Stimulated activated naive CD4-positive, alpha-beta T cell treated with Interleukin-2 at 50 U/mL for 16 hours (primary cell): ENCODE measurements around the gene MKNK1.

ENCODE experiments used
- DNase-seq: peaks from one replicate; lab custom pipeline; 2025; lab: John Stamatoyannopoulos, UW

MKNK1 gene

GRCh38 chr1:46596036-46596435 is 8.0 kb downstream of the MKNK1 start:
- DNase-seq, result no peak

DNA sequence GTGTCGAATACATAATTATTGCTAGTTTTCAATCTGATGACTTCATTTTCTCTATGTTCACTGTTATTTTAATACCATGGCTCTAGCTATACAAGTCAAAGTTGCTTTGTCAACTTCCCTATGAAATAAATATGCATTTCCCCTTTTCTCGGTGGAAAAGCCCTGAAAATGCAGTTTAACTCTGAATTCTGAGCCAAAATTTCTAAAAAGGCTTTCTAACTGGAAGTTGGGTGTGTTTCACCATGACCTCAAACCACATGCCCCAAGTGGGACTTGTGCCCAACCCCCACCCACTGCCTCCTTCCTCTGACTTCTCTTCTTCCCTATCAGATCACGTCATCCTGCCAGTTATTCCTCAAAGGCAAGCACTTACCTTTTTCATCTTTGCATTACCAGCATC is 8.9 kb downstream of the MKNK1 start:
- DNase-seq, result no peak

- no peak for DNase-seq
Observed at GRCh38 chr1:46594063-46594462, 10.0 kb downstream of the MKNK1 start.

DNA sequence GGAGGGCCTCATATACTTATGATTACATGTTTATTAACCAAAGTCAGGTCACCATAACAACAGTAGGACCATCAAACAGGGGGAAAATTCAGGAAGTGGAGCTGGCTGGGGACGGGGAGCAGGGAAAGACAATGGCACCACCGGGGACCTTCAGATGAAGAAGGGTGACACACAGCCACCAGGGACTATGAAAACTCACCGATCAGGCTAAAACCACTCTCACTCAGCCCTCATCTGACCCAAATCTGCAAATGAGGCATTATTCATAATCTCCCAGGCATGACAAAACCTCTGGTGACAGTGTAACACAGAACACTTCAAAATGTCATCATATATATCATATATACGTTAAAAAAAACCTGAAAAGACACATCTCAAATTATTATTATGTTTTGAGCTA is 11.2 kb downstream of the MKNK1 start:
- no peak for DNase-seq

GRCh38 chr1:46589529-46589928 is 14.5 kb downstream of the MKNK1 start:
- no peak for DNase-seq

GRCh38 chr1:46587069-46587468 is 17.0 kb downstream of the MKNK1 start:
- no peak for DNase-seq

- no peak for DNase-seq
Observed at GRCh38 chr1:46585312-46585938, 18.6 kb downstream of the MKNK1 start.

GRCh38 chr1:46583494-46583893 is 20.6 kb downstream of the MKNK1 start:
- no peak for DNase-seq

DNA sequence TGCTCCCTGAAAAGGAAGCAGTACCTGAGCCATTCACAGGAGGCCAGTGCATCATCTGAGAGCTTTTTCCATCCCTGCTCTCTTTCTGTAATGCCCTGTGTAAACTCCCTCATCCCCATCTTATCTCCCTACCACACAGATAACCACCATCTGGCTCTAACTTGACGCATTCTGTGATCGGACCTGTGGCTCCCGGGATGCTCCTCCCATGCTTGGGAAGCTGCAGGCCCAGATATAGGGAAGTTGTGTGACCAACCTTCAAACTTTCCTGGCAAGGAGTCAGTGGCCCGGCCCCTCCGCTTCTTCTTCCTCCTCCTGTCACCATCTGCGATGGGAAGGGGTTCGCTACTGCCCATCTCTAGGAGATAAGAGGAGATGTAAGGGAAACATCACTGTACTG is 21.1 kb downstream of the MKNK1 start:
- no peak for DNase-seq

DNA sequence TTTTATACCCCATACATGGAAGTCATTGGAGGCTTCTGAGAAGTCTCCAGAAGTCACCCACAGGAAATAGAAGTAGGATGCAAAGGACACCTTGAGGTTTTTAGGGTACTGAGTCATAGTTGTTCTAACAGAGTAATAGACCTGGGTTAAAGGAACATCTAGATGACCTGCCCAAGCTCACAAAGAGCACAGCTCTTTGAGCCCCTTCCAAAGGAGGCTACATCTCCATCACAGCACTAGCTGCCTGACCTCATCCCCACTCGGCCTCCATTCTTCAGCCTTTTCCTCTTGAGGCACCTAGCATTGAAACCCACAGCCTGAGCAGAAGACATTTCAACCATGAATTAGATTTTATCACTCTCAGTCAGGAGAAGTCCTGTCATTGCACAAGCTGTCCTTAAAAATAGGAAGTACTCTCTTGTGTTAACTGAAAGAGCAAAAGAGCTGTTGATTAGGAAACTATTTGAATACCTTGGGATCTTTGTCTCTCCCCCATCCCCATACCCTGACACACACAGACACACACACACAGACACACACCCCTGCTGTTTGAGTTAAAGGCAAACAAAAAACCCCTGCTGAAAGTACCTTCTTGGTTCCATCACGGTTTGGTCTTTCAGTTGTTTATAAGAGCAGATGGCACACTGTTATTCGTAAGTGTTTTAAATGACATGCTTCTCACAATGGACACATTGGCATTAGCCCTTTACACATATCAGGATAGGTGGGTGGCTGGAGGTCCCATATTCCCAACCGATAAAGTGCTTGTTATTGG is 22.2 kb downstream of the MKNK1 start:
- no peak for DNase-seq

DNA sequence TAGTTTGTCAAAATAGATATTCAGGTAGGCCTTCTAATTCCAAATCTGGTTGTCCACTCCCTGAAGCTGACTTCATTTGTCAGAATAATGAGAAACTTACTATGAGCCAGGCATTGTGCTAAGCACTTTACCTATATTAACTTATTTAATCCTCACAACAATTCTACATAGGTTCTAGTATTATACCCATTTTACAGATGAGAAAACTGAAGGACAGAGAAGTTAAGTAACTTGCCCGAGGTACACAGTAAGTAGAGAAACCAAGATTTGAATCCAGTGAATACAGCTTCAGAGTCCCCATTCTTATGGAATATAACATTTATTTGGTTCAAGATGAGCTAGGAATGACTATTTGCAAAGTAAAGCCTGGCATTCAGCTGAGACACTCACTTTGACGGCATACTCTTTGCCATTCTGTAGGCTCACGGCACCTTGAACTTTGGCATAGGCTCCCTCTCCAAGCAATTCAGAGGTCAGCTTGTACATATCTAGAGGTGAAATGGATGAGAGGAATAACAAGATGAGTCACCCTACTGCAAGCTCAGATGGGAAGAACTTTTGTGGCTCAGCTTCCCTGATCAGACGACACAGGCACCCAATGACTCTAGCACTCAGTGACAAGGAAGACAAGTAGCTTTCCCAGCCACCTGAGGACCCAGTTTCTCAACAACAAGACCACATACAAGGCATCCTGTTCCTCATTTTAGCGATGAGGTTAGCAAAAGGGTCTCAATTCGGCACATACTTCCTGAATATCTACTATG is 23.7 kb downstream of the MKNK1 start:
- no peak for DNase-seq

- no peak for DNase-seq
Observed at GRCh38 chr1:46577671-46578070, 26.4 kb downstream of the MKNK1 start.

DNA sequence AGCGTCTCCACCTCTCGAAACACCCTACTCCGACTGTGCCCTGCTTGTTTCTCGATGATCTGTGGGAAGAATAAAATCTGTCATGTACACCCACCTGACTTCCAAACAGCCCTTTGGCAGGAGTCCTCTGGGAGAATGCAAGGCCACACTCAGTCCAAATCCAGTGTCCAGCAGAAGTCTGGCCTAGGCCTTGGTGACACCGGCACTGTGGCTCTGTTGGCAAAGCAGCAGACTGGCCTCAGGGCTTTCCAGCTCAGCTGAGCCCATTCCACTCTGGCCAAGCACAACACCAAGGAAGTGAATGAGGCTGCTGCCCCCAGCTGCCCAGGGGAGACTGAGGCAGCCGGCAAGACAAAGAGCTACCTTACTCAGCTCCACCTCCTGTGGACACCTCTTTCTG is 27.5 kb downstream of the MKNK1 start:
- DNase-seq, result no peak

DNA sequence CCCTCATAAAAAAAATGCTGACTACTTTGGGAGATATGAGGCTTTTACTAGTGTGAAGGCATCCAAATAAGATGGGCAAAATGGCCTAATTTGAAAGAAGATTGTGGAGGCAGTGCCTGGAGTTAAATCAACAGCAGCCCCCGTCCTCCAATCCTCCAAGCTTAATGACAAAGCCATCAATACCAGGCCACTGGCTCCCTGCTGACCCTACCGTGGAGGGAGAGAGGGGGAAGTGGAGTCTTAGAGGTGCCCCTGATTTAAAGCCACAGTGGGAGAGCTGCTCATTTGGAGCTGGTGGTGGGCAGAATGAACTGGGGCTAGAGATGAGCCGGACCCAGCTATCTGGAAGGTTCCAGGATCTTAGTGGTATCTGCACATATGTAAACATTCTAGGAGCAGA is 28.3 kb downstream of the MKNK1 start:
- no peak for DNase-seq

- no peak for DNase-seq
Observed at GRCh38 chr1:46575300-46575699, 28.8 kb downstream of the MKNK1 start.

GRCh38 chr1:46571691-46572225 is 32.3 kb downstream of the MKNK1 start:
- DNase-seq, result no peak

DNA sequence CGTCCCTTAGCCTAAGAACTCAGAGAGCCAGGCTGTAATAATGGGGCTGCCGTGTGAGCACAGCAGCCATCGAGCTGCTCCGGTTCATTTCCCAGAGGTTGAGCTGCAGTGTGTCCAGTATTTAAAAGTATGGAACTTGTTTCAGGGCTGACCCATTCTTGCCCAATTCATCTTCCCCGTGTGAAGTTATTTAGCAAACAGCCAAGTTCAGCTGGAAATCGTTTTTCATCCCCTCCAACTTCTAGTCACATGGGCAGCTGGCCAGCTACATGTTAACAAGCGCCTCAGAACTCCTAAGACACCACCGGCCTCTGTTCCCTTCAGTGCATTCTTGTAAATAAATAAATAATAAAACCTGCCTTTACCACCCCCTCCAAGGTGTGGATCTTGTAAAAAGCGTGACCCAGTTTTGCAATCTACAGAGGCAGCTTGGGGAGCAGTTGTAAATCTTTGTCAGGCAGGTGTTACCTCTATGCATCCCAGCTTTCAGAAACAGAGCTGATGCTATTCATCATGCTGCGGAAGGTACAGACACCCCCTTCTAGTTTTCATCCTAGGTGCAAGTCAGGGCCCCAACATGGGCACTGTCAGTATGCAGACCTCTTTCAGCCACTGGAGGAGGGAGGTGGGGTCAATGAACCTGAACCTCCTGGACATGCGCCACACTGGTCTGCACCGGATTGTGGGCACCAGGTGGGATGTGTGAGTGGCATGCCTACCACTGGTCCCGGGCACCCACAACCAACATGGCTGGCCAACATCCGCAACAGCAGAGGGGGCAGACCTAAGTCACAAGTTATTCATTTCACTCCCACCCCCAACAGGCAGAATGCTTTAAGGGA is 34.0 kb downstream of the MKNK1 start:
- DNase-seq, result no peak

DNA sequence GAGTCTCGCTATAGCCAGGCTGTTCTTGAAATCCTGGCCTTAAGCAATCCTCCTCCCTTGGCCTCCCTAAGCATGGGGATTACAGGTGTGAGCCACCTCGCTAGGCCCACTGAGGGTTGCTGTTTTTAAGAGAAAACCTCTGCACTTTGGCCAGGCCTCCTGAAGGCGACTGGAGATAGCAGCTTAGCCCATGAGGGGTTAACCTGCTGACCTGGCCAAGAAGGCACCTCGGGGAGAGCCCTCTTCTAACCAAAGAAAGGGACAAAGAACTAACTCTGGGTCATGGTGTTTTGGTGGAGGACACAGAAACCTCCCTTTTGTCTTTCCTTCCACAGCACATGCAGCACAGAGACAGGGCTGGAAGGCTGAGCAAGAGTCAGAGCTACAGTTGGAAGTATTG is 35.0 kb downstream of the MKNK1 start:
- DNase-seq, result no peak

- no peak for DNase-seq
Observed at GRCh38 chr1:46568461-46568891, 35.6 kb downstream of the MKNK1 start.

- no peak for DNase-seq
Observed at GRCh38 chr1:46563341-46563740, 40.7 kb downstream of the MKNK1 start.

GRCh38 chr1:46562498-46562897 is 41.6 kb downstream of the MKNK1 start:
- DNase-seq, result no peak

DNA sequence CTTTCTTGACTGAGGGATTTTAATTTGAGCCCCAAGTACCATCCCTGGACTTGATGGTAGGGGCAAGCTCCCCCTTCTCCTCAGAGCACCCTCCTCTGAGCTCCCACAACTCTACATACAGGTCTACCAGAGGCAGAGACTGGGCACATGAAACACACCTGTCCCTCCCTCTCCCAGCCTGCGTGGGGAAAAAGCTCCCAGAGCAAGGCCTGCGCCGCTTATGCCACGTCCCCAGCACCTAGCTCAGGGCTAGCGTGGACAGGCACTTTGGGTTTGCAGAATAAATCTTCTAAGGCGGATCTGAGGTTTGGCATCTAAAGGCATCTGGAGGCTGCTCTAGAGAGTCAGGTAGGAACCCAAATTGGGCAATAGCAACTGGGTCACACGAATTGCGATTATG is 45.1 kb downstream of the MKNK1 start:
- no peak for DNase-seq
